Endodermal cell (in vitro differentiated cells): ENCODE data around the gene RUSC2. TPM values are rescaled to one million over a fixed set of nuclear protein-coding genes. Genes with fewer than 3 reads are reported as not detected.
"Not testable (repeated sequence)": the region's sequence is repeated elsewhere in the genome, so short reads cannot be mapped to it uniquely, and the experiment has no call there.

ENCODE experiments used
- DNase-seq: peaks from one replicate; pipeline ENCODE4 v3.0.0-alpha.2; 2017
- H3K27ac ChIP-seq: 2 replicates; pipeline ENCODE4 v1.5.1; 2013; ENCODE audit warnings: mild to moderate bottlenecking, low read depth, low read length, moderate library complexity
- H3K27me3 ChIP-seq: 2 replicates; pipeline ENCODE4 v1.6.1; 2013; ENCODE audit warnings: mild to moderate bottlenecking, low read length, moderate library complexity; ENCODE audit not compliant: insufficient read depth, control insufficient read depth, poor library complexity, severe bottlenecking
- H3K36me3 ChIP-seq: 2 replicates; pipeline ENCODE4 v1.7.0; 2013; ENCODE audit warnings: mild to moderate bottlenecking, low read length, moderate library complexity; ENCODE audit not compliant: control insufficient read depth, insufficient read depth
- H3K4me1 ChIP-seq: one replicate; pipeline ENCODE4 v1.7.0; 2013; ENCODE audit warnings: low read length; ENCODE audit not compliant: control insufficient read depth, insufficient read depth
- H3K4me3 ChIP-seq: 2 replicates; pipeline ENCODE4 v1.5.1; 2013; ENCODE audit warnings: mild to moderate bottlenecking, low read length, moderate library complexity
- H3K9ac ChIP-seq: 2 replicates; pipeline ENCODE4 v1.6.1; 2013; ENCODE audit warnings: mild to moderate bottlenecking, low read length, moderate library complexity; ENCODE audit not compliant: poor library complexity, severe bottlenecking; ENCODE audit errors: extremely low read depth
- H3K9me3 ChIP-seq: 2 replicates; pipeline ENCODE4 v1.6.1; 2013; ENCODE audit warnings: mild to moderate bottlenecking, low read length, moderate library complexity; ENCODE audit not compliant: control insufficient read depth
- H3K27ac Mint-ChIP-seq: 2 replicates; pipeline ENCODE4 v1.8.0; 2020; ENCODE audit warnings: mixed read lengths
- H3K27me3 Mint-ChIP-seq: 2 replicates; pipeline ENCODE4 v1.8.0; 2021; ENCODE audit warnings: mild to moderate bottlenecking, mixed read lengths; ENCODE audit not compliant: insufficient read depth
- H3K36me3 Mint-ChIP-seq: 2 replicates; pipeline ENCODE4 v1.8.0; 2020; ENCODE audit warnings: low read depth, mixed read lengths
- H3K4me1 Mint-ChIP-seq: 2 replicates; pipeline ENCODE4 v1.8.0; 2020; ENCODE audit warnings: mixed read lengths
- H3K4me3 Mint-ChIP-seq: 2 replicates; pipeline ENCODE4 v1.8.0; 2020; ENCODE audit warnings: mild to moderate bottlenecking, moderate library complexity, mixed read lengths
- H3K9me3 Mint-ChIP-seq: 2 replicates; pipeline ENCODE4 v1.8.0; 2020; ENCODE audit warnings: mild to moderate bottlenecking, mixed read lengths
- WGBS, 2 experiments: methylation state at CpG; one replicate each; pipeline versions ENCODE4 v1.1.5 to v1.1.7; 2013; ENCODE audit warnings: missing lambda C conversion rate in 2 of 2, mixed read lengths in 1 of 2; ENCODE audit not compliant: insufficient coverage in 1 of 2, insufficient read length in 1 of 2; 5-methylcytosine and 5-hydroxymethylcytosine counted together
- total RNA-seq, 2 donors: library from RNA; stranded (reverse); fragmentation: NEBNext Ultra II Directional in 1 of 2; extraction: Animal tissue kit (Norgen Biotek cat#: 25700) in 1 of 2; gene quantifications; 2 replicates in 1 of 2; 3 replicates in 1 of 2; pipeline ENCODE4 v1.2.1, GENCODE V29; 2021
- TF ChIP-seq, protein P1 (sequence below): fragments of 200-600 bp; sonication (generic); conservative IDR thresholded peaks from 2 replicates; pipeline ENCODE4 v1.5.0; 2021; ENCODE audit warnings: antibody characterized with exemption, mild to moderate bottlenecking

Gene RUSC2
- total RNA-seq, 2 donors from 2014 or later: 17.2 to 21.0 TPM

DNA sequence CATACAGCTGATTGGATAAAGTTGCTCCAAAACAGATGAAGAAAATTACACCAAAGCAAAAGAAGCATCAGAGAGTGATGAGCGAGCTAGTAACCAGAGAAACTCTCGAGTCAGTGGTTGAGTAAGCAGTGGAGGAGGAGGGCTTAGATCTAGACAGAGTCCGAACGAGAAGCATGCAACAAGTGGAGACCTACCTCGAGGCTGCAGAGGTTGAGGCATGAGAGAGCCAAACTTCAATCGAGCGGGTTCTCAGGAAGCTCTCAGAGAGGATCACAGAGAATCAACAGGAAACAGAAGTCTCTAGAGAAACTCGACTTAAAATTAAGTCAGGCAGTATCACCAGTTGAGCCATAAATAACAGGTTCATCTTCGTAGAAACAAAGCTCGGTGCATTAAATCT is 6.1 kb downstream of the RUSC2 start:
- Mint-ChIP-seq H3K4me3 (no peak overlapping the region), H3K9me3 (peaks cover 35% of the 10 kb centered on the region), H3K27me3 (no peaks in the 10 kb centered on the region), H3K36me3 (peaks cover 16% of the 10 kb centered on the region), H3K4me1 (peaks cover 13% of the 10 kb centered on the region), H3K27ac (no peak overlapping the region)
- Histone ChIP-seq H3K27ac (no peak overlapping the region), H3K36me3 (peaks cover 6% of the 10 kb centered on the region), H3K9me3 (peaks cover 44% of the 10 kb centered on the region), H3K9ac (no peak overlapping the region), H3K4me1 (peaks cover 7% of the 10 kb centered on the region), H3K4me3 (no peak overlapping the region), H3K27me3 (no peaks in the 10 kb centered on the region)
- DNase-seq: no peak
- 92 to 94% methylated on average over 10 of the region's 10 CpGs for WGBS, 2 experiments
- TF ChIP-seq, protein P1, sequence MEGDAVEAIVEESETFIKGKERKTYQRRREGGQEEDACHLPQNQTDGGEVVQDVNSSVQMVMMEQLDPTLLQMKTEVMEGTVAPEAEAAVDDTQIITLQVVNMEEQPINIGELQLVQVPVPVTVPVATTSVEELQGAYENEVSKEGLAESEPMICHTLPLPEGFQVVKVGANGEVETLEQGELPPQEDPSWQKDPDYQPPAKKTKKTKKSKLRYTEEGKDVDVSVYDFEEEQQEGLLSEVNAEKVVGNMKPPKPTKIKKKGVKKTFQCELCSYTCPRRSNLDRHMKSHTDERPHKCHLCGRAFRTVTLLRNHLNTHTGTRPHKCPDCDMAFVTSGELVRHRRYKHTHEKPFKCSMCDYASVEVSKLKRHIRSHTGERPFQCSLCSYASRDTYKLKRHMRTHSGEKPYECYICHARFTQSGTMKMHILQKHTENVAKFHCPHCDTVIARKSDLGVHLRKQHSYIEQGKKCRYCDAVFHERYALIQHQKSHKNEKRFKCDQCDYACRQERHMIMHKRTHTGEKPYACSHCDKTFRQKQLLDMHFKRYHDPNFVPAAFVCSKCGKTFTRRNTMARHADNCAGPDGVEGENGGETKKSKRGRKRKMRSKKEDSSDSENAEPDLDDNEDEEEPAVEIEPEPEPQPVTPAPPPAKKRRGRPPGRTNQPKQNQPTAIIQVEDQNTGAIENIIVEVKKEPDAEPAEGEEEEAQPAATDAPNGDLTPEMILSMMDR: no peak

DNA sequence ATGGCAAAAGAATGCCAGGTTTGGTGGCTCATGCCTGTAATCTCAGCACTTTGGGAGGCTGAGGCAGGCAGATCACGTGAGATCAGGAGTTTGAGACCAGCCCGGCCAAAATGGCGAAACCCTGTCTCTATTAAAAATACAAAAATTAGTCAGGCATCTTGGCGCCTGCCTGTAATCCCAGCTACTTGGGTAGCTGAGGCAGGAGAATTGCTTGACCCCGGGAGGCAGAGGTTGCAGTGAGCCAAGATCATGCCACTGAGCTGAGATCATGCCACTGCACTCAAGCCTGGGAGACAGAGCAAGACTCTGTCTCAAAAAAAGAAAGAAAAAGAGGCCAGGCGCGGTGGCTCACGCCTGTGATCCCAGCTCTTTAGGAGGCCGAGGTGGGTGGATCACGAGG is 8.3 kb downstream of the RUSC2 start:
- H3K36me3 ChIP-seq, DNase-seq, H3K27me3 ChIP-seq, H3K4me1 ChIP-seq, H3K27ac ChIP-seq, H3K27me3 Mint-ChIP-seq, H3K4me3 Mint-ChIP-seq, H3K4me1 Mint-ChIP-seq, H3K9ac ChIP-seq, H3K27ac Mint-ChIP-seq, H3K4me3 ChIP-seq: not testable (repeated sequence)
- peaks cover 60% of the 10 kb centered on the region for H3K9me3 ChIP-seq
- 95 to 98% methylated on average over 9 to 10 of the region's 10 CpGs for WGBS, 2 experiments
- Mint-ChIP-seq H3K36me3 (peaks cover 19% of the 10 kb centered on the region), H3K9me3 (peaks cover 43% of the 10 kb centered on the region)

DNA sequence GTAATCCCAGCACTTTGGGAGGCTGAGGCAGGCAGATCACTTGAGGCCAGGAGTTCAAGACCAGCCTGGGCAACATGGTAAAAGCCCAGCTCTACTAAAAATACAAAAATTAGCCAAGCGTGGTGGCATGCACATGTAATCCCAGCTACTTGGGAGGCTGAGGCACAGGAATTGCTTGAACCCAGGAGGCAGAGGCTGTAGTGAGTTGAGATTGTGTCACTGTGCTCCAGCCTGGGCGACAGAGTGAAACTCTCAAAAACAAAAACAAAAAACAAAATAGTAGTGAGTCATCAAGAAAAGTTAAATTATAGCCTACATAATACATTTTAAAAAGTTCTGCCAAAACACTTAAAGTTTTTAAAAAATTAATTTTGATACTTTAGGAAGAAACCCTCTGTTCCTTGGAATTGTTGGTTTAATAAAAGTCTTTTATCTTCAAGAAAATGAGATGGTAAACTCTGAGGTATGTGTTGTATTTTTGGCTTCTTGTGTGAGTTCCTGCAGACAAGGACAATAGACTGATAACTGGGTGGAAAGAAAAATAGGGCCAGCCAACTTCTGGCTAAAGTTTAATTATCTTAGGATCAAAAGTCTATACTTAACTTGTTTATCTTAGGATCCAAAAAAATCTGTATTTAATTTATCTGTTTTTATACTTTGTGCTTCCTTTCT is 9.3 kb downstream of the RUSC2 start:
- H3K27me3 ChIP-seq: no peaks in the 10 kb centered on the region

More for the DNA sequence above, 9.3 kb downstream of the RUSC2 start:
- Histone ChIP-seq H3K36me3 (peaks cover 6% of the 10 kb centered on the region), H3K9me3 (peaks cover 63% of the 10 kb centered on the region), H3K27ac (no peak overlapping the region), H3K9ac (no peak overlapping the region), H3K4me1 (peaks cover 7% of the 10 kb centered on the region), H3K4me3 (peak overlapping the region; percentile 63)
- Mint-ChIP-seq H3K9me3 (peaks cover 48% of the 10 kb centered on the region), H3K27me3 (no peaks in the 10 kb centered on the region), H3K27ac (no peak overlapping the region), H3K36me3 (peaks cover 22% of the 10 kb centered on the region), H3K4me1 (peaks cover 2% of the 10 kb centered on the region), H3K4me3 (no peak overlapping the region)
- DNase-seq: no peak
- TF ChIP-seq, protein P1: no peak
- WGBS, 2 experiments: 92% methylated on average over 2 of the region's 2 CpGs; no CpG with 5 or more reads in 1 of the 2 experiments
